Dermis microvascular lymphatic vessel endothelial cell (primary cell): Measurements from ENCODE around the gene PRAME. TPM values are rescaled to one million over a fixed set of nuclear protein-coding genes. Genes with fewer than 3 reads are reported as not detected.
"Not testable (repeated sequence)": the region's sequence is repeated elsewhere in the genome, so short reads cannot be mapped to it uniquely, and the experiment has no call there.

Experiments
- DNase-seq, 2 donors: peaks; one replicate each; pipeline versions ENCODE4 v3.0.0 to v3.0.0-alpha.2; 2010; ENCODE audit warnings: low read depth in 2 of 2
- total RNA-seq: library from RNA; depleted of rRNA; stranded (reverse); fragments of >200 nt; gene quantifications from 2 replicates; pipeline ENCODE4 v1.2.1, GENCODE V29; 2014

Gene PRAME
- total RNA-seq, 1 donor from 2014 or later = not detected

GRCh38 chr22:22581524-22581923, 22.5 kb upstream of the PRAME start:
- DNase-seq = not testable (repeated sequence)

- no peak for DNase-seq
These were observed 21.0 kb upstream of the PRAME start for GRCh38 chr22:22579869-22580604.

- DNase-seq = no peak
These were observed 19.8 kb upstream of the PRAME start for GRCh38 chr22:22578702-22579424.

GRCh38 chr22:22576989-22577427, 17.9 kb upstream of the PRAME start:
- no peak for DNase-seq

GRCh38 chr22:22576244-22576988, 17.4 kb upstream of the PRAME start:
- peak in 1 of 2 donors; percentile 41 for DNase-seq

- DNase-seq = no peak
These were observed 15.3 kb upstream of the PRAME start for GRCh38 chr22:22574361-22574760.

- no peak for DNase-seq
These were observed 14.2 kb upstream of the PRAME start for GRCh38 chr22:22573047-22573889.

- no peak for DNase-seq
These were observed 12.8 kb upstream of the PRAME start for GRCh38 chr22:22571862-22572261.

GRCh38 chr22:22571429-22571828, 12.4 kb upstream of the PRAME start:
- no peak for DNase-seq

- DNase-seq = no peak
These were observed 10.2 kb upstream of the PRAME start for GRCh38 chr22:22569218-22569617.

- no peak for DNase-seq
These were observed 6.9 kb upstream of the PRAME start for GRCh38 chr22:22565981-22566380.

- DNase-seq = no peak
These were observed 744 bp downstream of the PRAME start for GRCh38 chr22:22558071-22558971.

GRCh38 chr22:22556995-22557925, 1.8 kb downstream of the PRAME start:
- DNase-seq = no peak

- DNase-seq = no peak
These were observed 2.5 kb downstream of the PRAME start for GRCh38 chr22:22556578-22556977.

- no peak for DNase-seq
These were observed 3.5 kb downstream of the PRAME start for GRCh38 chr22:22555596-22555995.

- DNase-seq = no peak
These were observed 4.3 kb downstream of the PRAME start for GRCh38 chr22:22554587-22555284.

GRCh38 chr22:22553735-22554586, 5.1 kb downstream of the PRAME start:
- DNase-seq = no peak

GRCh38 chr22:22553141-22553540, 5.9 kb downstream of the PRAME start:
- DNase-seq = no peak
